GM21390 (cell line): ENCODE results near the gene SGPP1.
"Not testable (repeated sequence)": the region's sequence is repeated elsewhere in the genome, so short reads cannot be mapped to it uniquely, and the experiment has no call there.

ENCODE experiments used
- ATAC-seq: cut with Tn5 transposase; IDR thresholded peaks from one replicate; pipeline ENCODE4 v1.9.1; 2021; ENCODE audit not compliant: unreplicated experiment

Gene SGPP1

DNA sequence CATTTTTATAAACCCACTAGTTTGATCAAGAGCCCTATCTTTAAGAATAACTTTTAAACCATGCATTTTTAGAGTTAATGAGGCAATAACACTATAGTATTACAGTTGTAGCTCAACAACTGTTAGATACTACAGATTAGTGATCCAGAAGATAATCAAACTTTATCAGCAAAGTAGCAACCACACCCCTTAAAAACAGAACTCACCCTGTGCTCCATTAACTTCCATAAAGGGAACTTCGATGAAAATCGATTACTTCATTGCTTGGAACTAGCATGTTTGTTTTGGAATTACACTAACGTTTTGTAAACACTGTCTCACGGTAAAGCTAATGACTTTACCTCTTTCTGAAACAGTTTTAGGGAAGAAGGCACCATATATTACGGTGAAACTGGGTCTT lies 1.4 kb downstream of the SGPP1 start:
- no peak for ATAC-seq

DNA sequence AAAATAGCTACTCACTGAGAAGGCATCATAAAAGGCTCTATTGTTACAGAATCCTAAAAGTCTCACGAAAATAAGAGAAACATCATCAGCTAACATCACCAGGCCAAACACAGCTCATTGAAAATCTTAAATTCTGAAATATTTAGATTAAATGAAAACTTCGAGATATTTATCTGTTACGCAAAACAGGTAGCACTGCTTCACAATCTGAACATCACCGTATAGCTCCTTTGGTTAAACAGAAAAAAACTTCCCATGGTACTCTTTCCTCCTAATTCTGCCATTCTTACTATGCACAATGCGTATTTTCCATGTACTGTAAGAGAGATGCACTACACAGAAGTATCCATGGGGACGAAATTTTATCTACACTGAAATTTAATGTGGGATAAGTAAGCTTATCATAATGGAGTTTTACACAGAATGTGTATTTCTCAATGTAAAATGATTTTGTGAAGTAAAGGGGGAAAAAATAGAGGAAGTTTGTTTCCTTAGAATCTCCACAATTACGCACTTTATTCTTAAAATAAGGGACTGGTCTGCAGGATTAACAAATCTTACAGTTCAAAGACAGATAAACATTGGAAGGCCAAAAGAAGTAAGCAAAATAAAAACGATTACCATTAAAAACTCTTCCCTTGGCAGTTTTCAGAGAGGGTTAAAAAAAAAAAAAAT lies 1.9 kb downstream of the SGPP1 start:
- ATAC-seq = no peak

DNA sequence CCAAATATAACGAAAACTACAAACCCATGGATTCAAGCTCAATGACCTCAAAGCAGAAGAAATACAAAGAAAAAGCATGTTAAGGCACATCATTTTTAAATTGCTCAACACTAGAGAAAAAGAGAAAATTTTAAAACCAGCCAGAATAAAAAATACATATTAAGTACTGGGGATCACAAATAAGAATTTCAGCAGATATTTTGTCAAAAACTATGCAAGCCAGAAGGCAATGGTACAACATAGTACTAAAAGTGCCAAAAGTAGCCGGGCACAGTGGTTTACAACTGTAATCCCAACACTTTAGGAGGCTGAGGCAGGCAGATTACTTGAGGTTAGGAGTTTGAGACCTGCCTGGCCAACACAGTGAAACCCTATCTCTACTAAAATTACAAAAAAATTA lies 10.2 kb downstream of the SGPP1 start:
- ATAC-seq = no peak

DNA sequence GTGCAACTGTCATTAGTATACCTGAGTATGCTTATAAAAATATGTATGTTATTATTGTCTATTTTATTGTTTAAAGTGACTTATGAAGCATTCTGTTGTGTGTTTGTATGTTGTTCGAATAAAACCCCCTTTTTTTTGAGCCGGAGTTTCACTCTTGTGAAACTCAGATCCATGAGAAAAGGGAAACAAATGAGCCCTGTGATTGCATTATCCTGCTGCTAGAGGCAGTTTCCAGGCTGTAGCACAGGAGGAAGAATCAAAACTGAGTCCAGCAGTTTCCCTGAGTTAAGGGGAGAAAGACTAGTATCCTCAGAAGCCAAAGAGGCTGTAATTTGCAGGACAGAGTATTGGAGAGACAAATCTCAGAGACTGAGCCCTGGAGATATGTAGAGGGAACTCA lies 12.5 kb downstream of the SGPP1 start:
- ATAC-seq = no peak

DNA sequence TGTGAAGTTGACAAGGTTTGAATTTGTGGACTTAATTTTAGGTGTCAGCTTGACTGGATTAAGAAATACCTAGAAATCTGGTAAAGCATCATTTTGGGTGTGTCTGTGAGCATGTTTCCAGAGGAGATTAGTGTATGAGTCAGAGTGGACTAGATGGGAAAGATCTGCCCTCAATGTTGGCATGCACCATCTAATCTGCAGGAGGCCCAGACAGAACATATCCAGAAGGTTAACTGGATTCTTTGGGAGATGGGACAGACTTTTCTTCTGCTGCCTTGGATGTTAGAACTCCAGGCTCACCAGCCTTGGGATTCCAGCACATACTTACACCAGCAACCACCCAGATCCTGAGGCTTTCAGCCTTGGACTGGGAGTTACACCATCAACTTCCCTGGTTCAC lies 14.1 kb downstream of the SGPP1 start:
- no peak for ATAC-seq

DNA sequence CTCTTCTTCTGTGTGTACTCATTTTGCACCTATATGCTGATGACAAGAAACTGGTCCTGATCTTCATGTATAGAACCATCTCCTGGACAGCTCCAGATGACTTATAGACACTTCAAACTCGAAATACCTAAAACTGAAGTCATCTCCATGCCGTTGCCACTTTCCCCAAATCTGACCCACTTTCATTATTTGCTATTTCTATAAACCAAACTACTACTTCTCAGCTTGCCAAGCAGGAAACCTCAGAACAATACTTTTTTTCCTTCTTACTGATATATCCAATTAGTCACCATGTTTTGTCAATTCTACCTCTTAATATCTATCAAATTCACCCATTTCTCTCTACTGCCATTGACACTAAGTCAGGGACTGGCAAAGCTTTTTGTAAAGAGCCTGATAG lies 14.8 kb downstream of the SGPP1 start:
- no peak for ATAC-seq

DNA sequence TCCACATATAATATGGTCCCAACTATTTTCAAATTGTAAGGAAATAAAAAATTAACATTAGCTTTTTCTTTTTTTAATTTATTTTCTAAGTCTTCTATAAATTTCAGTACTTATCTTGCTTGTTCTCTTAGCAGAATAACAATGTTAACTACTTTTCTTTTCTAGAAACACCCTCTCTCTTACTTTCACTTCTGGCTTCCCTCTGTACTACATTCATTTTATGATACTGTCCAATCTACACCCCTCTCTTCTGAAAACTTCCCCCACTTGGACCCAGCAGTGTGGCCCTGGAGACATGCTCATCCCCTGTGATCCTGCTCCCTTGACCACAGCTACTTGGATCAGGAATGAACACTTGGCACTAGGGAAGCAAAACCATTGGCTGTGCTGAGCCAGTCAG lies 15.7 kb downstream of the SGPP1 start:
- ATAC-seq = no peak

DNA sequence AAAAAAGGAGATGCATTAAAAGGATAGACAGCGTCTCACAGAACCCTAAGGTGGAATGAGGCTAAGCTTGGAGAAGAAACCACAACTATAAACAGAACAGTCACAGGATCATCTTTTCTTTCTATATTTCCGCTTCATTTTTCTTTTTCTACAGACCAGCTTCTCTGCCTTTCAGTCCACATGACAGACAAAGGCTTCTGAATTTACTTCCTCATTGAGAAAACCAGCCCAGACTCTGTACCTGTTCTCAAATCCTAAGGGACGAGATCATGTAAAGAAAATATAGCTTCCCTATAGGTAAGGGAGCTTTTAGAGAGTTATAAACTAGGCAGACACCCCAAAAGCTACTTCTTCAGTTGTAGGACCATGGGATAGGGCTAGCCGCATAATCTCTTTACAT lies 17.4 kb downstream of the SGPP1 start:
- no peak for ATAC-seq

DNA sequence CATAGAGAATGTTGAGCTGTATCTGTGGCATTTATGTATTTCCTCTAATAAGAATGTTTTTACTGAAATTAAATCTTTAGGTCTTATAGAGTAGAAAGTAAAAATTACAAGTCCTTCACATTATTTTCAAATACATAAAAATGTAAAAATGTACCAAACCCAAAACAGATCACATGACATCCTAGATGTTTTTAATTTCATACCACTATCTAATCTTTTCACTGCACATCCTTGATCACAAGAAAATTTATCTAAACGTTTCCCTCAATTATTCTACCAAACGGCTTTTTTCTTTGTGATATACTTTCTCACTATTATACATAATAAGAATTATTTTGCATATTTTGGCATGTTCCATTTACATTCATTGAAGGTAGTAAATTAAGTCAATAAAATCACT lies 18.3 kb downstream of the SGPP1 start:
- no peak for ATAC-seq

DNA sequence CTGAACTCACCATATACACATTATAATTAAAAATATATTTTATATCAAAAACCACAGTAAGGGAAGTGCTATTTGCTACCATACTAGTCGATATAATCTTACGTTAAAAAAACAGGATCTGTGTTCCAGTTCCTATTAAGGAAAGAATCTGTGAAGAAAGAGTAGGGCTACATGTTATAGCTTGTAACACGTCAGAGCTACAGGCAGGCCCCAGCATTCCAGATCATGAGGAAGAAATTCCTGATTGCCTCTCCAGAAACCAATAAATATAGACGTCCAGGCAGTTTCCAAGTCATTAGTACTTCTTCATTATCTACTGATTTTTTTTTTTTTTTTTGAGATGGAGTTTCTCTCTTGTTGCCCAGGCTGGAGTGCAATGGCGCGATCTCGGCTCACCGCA lies 20.6 kb downstream of the SGPP1 start:
- no peak for ATAC-seq

DNA sequence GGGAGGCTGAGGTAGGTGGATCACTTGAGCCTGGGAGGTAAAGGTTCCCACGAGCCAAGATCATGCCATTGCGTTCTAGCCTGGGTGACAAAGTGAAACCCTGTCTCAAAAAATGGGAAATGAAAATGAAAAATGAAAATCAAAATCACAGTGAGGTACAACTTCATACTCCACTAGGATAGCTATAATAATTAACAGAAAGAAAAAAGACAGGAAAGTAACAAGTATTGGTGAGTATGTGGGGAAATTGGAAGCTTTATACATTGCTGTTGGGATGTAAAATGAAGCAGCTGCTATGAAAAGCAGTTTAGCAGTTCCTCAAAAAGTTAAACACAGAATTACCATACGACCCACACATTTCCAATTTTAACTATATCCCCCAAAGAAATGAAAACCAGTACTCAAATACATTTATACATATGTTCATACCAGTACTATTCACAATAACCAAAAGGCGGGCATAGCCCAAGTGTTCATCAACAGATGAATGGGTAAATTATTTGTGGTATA lies 22.2 kb downstream of the SGPP1 start:
- peak; percentile 58 for ATAC-seq

DNA sequence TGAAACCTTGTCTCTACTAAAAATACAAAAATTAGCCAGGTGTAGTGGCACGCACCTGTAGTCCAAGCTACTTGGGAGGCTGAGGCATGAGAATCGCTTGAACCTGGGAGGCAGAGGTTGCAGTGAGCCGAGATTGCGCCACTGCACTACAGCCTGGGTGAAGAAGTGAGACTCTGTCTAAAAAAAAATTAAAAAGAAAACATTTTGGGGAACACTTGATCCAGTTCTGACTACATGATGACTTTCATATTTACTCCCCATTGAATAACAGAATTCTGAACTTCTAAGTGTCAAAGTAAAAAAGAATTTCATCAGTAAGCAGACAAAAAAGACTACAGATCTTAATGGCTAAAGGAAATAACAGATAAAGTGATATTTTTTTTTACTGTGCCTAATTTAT lies 25.3 kb downstream of the SGPP1 start:
- ATAC-seq = not testable (repeated sequence)

DNA sequence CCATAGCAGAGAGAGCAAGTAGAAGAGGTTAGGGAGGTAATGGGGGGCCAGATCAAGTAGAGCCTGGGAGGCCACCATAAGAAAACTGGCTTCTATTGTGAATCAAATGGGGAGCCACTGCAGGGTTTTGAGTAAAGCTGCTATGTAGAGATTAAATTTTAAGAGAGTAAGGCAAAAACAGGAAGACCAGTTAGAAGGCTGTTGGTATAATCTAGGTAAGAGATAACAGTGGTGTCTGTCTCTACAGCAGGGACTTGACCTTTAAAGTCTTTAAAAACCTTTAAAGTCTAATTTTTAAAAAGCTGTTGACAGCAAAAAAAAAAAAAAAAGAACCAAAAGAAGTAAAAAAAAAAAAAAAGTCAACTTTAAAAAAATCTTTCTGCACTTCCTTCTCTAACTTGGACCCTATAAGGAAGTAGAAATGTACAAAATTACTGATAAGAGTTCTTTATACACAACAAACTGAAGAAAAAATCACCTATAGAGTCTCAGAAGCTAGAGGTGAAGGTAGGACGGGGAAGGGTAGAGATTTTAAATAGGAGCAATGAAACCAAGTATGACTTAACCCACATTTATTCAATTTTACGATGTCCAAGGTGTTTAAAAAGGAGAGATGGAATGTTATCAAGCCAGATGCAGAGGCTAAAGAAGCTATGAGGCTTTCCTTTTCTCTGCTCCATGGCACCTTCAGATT lies 26.1 kb downstream of the SGPP1 start:
- ATAC-seq = no peak

DNA sequence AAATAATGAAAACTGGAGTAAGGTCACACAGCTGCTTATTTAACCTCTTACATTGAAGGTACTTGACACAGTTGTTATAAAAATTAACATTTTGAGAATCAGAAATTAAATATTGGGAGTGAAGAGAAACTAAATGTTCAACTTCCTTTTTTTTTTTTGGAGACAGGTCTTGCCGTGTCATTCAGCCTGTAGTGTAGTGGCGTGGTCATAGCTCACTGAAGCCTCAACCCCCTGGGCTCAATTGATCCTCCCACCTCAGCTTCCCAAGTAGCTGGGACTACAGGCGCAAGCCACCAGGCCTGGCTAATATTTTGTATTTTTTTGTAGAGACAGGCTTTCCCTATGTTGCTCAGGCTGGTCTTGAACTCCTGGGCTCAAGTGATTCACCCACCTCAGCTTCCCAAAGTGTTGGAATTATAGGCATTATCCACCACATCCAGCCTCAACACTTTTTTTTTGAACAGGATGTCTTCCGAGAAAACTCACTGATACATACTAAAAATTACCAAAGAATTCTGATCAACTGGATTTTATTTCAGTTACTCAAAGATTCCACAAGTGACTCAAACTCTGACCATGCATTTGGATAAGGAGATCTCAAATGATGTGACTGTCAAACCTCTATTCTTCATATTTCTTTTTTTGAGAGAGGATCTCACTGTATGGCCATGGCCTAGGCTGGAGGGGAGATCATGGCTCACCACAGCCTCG lies 35.4 kb downstream of the SGPP1 start:
- ATAC-seq = no peak

DNA sequence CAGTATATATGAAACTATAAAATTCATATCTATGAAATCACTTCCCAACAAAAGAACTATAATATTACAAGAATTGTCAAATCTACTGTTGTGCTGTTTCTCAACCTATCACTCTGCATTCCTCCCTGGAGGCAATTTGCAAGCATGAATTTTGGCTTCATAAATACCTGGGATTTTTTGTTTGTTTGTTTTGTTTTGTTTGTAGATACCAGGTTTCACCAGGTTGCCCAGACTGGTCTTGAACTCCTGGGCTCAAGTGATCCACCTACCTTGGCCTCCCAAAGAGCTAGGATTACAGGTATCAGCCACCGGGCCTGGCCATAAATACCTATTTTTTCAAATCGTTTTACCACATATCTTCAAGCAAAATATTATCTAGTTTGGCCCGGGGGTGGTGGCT lies 38.7 kb downstream of the SGPP1 start:
- ATAC-seq = no peak

DNA sequence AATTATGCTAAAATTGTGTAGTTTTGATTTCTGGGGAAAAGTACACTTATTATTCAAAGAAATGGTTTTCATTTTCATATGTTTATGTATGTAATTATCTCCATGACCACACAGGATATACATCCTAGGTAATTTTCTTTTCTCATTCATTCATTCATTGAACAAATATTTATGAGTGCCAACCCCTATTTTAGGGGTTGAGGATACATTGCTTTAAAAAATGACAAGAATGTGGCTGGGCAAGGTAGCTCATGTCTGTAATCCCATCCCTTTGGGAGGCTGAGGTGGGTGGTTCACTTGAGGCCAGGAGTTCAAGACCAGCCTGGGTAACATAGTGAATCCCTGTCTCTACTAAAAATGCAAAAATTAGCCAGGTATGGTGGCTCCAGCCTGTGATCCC lies 40.9 kb downstream of the SGPP1 start:
- ATAC-seq = no peak

DNA sequence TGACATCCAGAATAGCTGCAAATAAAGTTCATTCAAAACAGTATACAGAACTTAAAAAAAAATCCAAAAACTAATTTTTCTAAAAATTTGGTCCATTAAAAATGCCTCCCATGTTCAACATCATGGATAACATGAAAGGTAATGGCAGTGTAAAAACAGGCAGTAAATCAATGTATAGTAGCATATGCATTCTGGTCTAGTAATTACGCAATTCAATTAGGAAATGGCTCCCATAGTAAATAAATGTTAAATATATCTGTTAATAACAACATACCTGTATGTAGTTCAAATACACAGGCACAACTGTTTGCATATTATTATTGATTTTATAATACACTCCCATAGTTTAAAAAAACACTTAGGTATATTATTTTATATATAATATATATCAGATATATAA lies 42.5 kb downstream of the SGPP1 start:
- no peak for ATAC-seq

DNA sequence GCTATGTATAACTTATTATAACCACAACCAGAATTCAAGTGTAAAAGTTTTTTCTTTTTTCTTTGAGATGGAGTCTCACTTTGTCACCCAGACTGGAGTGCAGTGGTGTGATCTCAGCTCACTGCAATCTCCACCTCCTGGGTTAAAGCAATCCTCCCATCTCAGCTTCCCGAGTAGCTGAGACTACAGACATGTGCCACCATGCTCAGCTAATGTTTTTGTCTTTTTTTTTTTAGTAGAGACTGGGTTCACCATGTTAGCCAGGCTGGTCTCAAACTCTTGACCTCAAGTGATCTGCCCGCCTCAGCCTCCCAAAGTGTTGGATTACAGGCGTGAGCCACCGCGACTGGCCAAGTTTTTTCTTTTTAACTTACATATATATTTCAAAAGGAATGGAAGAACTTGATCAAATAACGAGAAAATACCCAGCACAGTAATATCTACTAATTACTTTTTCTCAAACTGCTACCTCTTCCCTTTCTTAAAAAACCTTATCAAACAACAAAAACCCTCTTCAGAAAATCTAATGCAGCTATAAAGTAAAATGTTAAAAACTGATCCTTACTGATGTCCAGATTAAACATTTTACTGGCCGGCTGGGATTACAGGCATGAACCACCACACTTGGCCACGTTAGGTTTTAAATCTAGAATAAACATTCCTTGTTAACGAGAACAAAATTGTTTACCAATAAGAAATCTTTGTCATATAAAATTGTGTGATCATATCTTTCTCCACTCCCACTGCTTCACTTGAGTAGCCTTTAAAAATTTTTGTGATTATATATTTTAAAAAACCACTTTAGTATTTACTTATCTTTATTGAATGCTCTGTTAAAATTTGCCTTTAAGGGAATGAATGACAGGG lies 44.9 kb downstream of the SGPP1 start:
- no peak for ATAC-seq

DNA sequence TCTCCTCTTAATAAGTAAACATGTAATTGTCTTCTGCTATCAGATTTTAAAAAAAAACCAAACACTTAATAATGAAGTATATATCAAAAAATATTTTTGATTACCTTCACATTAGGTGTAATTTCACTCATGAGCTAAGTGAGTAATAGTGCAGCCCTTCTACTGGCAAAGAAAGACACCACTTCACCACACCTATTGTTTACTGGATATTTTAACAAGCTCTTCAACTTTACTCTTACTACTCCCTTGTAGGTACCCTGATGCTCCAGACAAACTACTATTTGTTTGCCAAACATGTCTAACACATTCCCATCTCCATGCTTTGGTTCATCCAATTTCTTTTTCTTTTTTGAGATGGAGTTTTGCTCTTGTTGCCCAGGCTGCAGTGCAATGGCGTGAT lies 49.3 kb downstream of the SGPP1 start:
- no peak for ATAC-seq

DNA sequence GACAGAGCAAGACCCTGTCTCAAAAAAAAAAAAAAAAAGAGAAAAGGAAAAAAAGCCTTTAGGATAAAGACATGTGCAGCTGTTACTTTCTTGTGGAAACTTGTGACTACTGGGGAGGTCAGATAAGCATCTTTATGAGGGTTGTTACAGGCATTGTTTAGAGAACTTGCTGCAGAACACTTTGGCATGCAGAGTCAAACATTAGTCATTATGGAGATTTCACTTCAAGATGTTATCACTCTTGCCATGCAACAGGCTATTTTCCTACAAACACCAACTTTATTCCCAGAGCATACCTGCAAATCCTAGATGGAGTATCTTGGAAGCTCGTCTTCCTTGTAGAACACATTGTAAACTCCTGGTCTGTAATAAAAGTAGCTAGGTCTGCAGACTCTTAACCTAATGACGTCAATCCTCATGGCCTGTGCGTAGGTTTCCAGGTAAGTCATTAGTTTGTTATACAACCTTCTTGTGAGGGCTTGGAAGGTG lies 49.9 kb downstream of the SGPP1 start:
- no peak for ATAC-seq

DNA sequence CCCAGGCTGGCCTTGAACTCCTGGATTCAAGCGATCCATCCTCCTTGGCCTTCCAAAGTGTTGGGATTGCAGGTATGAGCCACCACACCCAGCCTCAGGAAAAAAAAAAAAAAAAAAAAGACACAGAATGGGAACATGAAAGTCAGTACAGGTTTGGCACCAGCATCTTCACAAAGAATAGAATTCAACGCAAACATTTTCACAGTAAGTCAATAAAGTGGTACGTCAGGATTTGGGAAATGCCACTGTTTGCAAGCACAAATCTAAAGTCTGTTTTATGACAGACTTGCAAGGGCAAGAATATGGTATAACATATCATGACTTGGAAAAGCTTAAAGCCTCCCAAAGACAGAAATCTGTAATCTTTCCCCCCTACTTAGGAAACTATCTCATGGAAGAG lies 51.2 kb downstream of the SGPP1 start:
- ATAC-seq = no peak
